Epithelial cell of prostate (primary cell): ENCODE data around the gene ABHD5.

Source experiments
- DNase-seq: peaks from one replicate; pipeline ENCODE4 v3.0.0-alpha.2; 2011; ENCODE audit warnings: low read depth, low spot score
- H3K27ac ChIP-seq: fragments of 450-650 bp; 2 replicates; pipeline ENCODE4 v1.5.1; 2017; ENCODE audit warnings: mild to moderate bottlenecking

The ABHD5 gene

DNA sequence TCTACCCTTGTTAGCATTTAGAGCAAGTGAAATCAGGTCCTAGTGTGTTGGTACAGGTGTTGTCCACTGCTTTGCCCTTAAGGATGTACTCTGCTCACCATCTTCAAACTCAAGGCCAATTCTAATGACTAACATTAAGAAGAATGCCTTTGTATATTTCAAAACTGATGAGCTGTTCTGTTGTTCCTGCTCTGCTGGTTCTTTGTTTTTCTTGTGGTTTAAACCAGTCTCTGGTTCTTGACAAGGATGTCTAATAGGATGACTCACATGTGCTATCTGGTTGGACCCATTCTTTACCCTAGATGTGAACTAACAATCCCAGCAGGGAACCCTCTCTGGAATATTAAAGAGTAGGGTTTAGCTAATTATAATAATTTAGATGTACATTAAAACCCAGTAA, 17.3 kb downstream of the ABHD5 start:
- DNase-seq, result peak; percentile 91
- peak overlapping the region; percentile 56 for H3K27ac ChIP-seq

DNA sequence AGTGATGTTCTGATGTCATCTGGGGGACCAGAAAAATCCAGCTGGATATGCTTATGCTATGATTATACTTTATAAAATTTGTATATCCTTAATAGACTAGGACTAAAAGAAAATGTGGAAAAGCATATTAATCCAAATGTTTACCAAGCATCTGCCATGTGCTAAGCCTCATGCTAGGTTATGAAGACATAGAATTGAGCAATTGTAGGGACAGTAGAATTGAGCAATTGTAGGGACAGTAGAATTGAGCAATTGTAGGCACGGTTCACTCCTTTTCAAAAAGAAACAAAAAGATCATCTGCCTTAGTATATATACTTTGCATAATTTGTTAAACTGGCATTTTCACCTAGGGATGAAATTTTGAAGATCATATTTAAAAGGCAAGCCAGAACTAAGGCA, 18.3 kb downstream of the ABHD5 start:
- DNase-seq, result no peak
- H3K27ac ChIP-seq, result no peak overlapping the region

DNA sequence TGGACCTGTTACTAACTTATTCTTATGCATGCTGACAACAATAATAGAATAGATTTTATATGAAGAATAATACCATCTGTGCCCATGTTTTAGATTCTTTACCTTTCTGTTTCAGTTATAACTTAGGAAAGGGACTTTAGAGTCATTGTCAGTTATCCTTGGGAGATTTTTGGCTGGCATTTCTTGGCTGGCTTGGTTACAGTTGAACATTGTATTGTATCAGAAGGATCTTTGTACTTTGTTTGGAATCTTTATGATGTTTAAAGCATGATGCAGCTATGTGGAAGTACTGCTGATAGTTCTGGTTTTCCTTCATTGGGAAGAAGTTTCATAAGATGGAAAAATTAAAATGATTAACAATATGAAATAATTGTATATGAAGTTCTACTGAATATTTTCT, 19.9 kb downstream of the ABHD5 start:
- no peak overlapping the region for H3K27ac ChIP-seq
- no peak for DNase-seq

DNA sequence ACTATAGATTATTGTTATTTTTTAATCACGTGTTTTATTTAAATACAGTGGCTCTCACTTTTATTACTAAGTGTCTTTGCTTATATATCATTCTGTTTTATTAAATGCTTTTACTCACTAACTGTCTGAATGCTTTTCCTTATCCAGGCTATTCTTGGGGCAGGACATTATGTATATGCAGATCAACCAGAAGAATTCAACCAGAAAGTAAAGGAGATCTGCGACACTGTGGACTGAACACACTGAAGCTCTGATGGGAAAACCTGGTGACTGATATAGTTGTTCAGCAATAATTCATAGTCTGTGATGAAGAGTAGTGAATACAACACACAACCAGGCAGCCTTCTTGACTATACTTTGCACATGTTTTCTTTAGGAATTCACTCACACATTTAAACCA, 27.6 kb downstream of the ABHD5 start:
- H3K27ac ChIP-seq, result no peak overlapping the region
- DNase-seq, result no peak

DNA sequence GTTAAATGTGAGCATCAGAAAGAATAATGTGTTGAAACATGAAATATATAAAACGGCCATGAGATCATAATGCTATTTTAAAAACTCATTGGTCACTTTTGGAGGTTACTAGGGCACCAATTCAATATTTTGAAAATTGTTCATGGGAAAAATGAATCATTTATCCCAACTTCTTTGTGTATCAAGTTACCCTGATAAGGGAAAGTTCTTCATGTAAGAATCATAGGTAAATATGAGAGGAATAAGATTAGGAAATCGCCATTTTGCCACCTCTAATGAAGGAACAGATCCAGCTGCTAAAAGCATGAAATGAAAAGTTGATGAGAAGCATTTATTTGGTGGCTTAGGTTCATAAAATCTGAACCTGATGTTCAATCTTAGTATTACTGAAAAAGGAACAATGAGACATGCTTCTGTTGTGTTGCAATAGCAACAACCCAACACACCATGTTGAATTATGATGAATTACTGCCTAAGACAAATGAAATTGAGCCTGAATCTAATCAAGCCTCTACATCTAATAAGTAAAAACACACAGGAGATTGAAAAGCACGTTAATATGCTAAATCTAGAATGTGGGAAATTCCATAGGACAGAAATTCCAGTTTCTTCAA, 32.5 kb downstream of the ABHD5 start:
- no peak for DNase-seq
- H3K27ac ChIP-seq, result no peak overlapping the region

DNA sequence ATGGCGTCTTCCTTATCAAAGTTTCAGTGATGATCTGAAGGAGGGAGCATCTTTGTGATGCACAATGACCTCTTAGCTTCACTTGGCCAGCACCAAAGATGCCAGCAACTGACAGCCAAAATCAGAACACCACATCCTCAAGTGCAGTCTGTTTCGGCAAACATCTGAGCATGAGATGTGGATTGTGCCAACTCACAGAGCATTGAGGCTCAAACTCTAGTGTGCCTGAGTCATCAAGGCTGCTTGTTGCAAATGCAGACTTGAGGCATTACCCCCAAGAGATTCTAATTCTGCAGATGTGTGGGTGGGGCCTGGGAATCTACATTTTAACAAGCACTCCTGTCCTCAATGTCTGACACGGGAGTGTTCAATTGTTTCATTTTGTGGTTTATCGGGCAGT, 35.8 kb downstream of the ABHD5 start:
- no peak for DNase-seq
- no peak overlapping the region for H3K27ac ChIP-seq

DNA sequence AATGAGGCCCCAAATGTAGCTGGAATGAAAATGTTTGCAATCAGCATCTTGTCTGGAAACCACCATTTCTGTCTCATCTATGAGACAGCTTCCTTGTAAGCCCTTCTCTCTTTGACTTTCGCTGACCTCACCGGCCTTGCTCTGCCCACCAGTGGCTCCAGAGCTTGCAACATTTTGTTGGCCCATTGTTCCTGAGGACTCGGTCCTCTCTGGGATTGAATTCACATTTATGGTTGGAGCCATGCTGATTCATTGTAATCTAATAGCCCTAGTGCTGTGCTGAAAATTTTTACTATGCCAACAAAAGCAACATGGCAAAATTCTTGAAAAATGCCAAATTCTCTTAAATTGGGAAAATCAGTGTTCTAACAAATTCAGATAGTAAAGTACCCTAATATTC, 37.2 kb downstream of the ABHD5 start:
- no peak for DNase-seq
- no peak overlapping the region for H3K27ac ChIP-seq

DNA sequence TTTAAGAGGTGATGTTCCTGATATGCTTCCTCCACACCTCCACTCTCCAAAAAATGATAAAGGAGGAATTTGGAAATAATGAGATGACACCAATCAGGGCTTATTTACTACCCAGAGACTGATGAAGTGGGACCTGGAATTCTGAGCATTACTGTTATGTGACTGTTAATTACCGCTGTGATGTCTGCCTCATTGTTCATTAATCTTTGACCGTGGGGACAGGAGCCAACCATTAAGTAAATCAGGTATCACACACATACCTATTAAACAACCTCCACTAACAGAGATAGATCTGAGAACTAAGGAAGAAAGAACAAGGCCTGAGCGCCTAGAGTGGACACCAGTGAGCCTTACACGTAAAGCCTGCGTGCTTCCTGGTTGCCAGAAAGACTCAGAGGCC, 37.7 kb downstream of the ABHD5 start:
- no peak overlapping the region for H3K27ac ChIP-seq
- DNase-seq, result no peak

DNA sequence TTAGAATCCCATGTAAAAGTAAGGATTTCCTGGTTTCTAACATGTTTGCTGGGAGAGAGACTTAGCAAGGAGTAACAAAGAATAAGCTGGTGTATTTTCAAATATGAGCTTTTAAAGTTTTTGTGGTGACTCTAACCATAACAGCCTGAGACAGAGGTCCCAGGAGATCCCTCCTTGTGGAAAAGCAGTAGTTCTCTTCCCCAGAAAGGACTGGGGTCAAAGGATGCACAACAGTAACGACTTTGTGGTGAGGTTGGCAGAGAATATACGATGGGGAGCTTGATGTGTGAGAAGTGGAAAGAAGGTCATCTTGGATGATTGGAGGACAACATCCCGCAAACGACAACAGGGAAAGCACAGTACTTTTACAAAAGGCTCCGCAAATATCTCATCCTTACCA, 38.2 kb downstream of the ABHD5 start:
- no peak overlapping the region for H3K27ac ChIP-seq
- no peak for DNase-seq

DNA sequence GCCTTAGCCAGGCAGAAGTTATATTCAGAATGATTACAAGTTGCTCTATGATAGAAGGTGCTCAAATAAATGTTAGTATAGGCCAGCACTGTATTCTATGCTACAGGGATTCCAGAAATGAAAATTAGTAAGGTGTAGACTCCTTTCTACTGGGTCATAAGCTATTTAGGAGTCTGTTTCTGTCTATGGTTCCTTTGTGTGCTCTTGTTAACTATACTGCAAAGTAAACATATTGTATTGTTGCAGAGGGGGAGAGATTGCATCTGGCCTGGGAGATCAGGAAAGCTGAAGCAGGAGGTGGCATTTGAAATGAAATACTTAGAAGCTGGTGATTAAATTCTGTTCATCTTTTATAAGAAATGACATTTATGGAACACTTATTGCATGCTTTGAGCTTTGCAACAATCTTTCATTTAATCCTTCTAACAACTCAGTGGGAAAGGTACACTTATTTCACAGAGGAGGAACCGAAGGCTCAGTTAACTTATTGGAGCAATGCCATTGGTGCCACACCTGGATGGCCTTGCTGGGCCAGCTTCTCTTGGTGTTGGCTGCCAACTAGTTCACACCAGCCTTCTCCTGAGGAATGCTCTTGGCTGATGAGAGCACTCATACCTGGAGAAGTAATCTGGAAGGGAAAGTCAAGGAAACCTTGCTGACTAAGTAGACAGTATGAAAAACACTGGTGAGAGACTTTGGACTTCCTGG, 39.1 kb downstream of the ABHD5 start:
- peak overlapping the region; percentile 24 for H3K27ac ChIP-seq
- DNase-seq, result peak; percentile 10

DNA sequence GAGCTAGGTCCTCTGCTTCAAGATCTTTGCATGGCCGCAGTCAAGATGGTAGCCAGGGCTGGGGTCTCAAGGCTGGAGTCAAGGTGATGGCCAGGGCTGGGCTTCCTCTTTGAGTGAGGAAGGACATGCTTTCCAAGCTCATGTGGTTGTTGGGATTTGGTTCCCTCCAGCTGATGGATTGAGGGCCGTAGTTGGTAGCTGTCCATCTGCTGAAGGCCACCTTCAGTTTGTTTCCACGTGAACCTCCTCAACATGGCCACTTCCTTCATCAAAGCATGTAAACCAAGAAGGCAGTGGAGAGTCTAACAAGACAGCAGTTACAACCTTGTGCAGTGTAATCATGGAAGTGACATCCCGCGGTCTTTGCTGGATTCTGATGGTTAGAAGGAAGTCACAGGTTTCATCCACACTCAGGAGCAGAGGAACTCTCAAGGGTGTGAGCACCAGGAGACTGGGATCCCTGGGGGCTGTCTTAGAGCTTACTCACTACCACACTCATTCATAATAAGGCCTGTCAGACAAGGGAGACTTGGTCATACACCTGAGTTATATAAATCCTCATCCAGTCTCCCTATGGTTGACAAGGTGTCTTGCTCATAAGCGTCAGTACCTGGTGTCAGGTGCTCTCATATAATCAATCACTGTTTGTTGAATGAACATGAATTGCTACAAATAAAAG, 42.1 kb downstream of the ABHD5 start:
- DNase-seq, result no peak
- H3K27ac ChIP-seq, result peak overlapping the region; percentile 34

DNA sequence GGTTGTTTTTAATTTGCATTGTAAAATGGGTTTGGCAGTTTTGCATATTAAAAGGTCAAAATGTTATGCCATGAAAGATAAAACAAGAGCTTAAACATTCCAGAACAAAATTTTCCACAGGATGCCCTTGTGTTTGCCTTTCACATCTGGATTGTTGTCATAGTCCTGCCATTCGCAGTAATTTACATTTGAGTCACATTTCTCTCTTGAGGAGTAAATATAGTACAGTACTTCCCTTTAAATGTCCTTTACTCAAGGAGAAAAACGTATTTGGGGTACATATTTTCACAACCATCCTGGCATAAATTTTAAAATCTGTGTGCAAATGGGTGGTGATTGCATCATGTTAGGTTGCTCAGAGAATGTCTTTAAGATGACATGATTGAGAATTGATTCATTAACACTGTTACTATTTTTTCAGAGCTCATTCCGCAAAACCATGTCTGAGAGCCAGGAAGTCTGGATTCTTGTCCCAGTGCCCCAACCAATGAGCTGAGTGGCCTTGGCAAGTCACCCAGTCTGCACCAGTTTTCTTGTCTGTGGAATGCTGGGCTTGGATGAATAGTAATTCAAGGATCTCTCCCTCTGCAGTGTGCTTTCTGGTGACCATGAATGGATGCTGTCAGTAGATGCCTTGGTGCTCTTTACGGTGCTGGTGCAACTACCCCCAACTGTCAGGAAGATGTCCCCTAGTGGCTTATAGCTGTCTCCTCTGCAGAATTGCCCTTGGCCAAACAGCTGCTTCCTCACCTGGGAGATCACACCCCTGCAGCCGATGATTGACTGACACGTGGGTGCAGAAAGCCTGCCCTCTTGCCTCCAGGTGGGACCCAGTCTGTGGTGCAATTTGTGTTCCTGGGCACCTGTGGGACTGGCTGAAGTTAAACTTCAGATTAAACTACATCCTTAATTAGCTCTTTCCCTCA, 43.0 kb downstream of the ABHD5 start:
- H3K27ac ChIP-seq, result peak overlapping the region; percentile 34

DNA sequence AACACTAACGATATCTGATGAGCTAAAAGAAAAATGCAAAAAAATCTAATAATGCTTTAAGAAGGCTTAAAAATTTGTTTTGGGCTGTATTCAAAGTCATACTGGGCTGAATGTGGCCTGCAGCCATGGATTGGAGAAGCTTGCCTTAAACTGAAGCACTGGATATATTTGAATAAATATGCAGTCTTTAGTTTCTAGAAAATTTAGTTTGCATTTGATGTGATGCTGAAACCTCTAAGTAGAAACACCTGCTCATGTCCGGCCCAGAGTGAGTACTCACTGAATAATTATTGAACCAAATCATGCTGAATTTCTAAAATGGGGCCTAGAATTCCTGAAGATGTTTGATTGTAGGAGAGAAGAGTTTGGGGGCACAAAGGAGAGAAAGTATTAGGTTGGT, 43.9 kb downstream of the ABHD5 start:
- no peak for DNase-seq
- no peak overlapping the region for H3K27ac ChIP-seq

More for the DNA sequence above, 43.0 kb downstream of the ABHD5 start:
- DNase-seq, result no peak

DNA sequence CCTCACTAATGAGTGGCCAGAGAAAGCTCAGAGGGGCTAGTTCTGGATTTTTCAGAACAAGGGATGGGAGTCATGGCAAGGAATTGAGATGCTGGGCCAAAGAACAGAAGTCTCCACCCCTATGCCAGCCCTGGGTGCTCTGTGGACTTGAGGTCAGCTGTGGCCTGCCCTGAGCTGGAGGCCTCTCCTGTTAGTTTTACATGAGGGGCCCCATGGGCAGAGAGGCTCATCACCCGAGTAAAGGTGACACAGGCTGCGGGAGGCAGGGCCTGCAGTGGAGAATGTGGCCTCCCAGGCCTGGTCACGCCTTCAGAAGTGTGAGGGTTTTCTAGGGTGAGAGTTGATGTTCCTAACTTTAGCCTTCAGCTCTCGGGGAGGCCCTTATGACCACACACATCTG, 44.9 kb downstream of the ABHD5 start:
- no peak for DNase-seq
- H3K27ac ChIP-seq, result no peak overlapping the region

DNA sequence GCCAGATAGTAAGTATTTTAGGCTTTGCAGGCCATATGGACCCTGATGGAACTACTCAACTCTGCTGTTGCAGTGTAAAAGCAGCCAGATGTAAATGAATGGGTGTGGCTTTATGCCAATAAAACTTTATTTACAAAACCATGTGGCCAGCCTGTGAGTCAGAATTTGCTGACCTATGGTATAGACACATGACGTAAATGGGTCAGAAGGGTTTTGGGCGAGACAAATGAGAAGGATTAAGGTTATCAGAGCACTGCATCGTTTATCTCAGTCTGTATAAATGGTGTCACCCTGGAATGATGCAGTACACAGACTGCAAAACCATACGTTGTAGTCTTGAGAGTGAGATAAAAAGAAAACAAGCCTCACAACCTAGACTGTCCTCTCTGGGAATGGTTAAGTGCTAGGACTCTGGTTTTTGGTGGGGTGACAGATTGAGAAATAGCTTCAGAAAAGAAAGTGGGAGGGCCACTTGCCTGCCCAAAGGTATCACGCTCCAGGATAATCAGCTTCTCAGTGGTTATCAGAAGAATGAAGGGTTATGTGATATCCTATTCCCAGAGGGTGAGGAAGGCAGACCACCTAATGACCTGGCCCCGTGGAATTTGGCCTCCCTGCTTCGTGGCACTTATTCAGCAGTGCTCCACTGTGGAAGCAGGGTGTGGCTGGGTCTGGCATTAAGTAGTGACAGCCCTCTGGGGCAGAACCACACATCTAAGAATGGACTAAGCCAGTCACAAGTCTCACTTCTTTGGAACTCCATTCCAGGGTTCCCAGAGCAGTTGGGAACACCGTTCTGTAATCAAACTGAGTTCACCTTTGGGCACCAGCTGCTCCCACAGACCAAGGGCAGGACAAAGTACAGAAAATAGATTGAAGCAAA, 46.1 kb downstream of the ABHD5 start:
- H3K27ac ChIP-seq, result no peak overlapping the region
- DNase-seq, result no peak

DNA sequence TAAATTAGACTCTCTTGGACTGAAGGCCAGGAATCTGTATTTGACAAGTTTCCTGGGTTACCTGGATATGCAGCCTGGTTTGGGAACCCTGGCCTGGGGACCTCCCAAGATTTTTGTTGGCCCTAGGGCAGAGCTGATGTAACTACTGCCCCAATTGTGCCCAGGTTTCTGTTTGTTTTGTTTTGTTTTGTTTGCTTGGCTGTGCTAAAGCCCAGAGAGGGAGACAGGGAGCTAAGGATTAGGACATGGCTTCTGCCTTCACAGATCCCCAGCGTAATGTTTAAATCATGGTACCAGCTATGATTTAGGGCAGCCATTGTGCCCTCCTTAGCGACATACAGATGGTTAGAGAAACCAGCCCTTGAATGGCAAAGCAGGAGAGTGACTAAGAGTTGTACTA, 47.6 kb downstream of the ABHD5 start:
- no peak for DNase-seq
- no peak overlapping the region for H3K27ac ChIP-seq

DNA sequence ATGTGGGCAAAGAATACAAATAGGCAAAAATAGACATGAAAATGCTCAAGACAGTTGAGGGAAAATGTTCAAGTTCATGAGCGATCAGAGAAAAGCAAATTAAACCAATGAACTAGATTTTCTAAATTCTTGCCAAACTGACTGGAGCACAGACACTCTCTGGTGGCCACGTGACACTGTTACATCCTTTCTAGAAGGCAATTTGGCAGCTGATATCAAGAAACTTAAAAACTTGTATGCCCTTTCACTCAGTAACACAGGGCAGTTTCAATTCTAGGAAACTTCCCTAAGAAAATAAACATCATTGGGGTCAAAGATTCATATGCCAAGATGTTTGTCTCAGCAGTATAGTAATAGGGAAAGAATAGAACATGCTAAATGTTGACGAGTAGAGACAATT, 52.2 kb downstream of the ABHD5 start:
- no peak for DNase-seq
- no peak overlapping the region for H3K27ac ChIP-seq

DNA sequence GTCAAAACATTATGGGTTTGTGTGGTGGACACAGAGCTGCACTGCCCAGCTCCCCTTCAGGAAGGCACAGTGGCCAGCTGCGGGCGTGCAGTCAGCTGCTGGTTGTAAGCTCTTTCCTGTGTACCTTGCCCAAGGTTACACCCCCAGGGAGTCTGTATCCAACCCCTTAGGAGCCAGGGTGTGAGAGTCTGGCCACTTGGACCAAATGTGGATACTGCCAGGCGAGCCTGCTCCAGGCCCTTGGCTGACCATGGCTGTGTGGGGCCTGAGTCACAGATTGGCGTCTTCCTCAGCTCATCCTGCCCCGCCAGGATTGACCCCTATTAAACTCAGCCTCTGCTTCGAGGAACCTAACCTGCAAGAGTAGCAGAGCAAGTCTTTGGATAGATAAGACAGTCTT, 56.9 kb downstream of the ABHD5 start:
- DNase-seq, result no peak
- no peak overlapping the region for H3K27ac ChIP-seq

DNA sequence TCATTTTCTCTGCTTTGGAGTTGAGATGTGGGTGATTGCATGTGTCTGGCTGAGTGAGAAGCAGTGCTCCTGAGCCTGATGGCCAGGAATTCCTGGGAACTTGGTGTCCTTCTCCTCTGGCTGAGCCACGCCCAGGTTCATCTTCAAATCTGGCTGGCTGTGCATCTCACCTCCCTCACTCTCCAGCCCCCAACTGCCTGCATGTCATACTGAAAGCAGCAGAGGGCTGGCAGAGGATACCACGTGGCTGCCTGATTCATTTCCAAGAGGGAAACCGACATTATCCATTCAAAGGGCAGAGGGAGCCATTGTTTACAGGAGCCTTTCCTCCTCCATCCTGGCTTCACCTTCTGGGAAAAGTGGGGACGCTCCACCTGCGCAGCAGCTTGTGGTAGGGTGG, 57.4 kb downstream of the ABHD5 start:
- no peak for DNase-seq
- H3K27ac ChIP-seq, result no peak overlapping the region

DNA sequence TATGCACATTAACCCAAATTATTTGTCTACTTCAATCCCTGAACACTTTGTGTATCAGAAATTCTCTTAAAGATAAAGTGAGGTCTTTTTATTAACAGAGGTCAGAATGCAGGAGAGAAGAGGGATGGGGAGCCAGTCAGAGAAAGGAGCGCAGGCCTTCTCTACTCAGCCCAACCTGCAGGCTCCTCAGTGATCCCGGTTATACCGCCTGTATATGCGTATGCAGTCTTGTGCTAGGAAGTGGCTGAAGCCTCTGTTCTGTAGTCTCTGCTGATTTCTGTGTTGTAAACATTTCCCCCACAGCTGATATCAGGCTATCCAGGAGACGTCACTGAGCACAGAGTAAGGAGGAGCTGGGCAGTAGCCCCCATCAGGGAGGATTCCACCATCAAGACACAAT, 57.9 kb downstream of the ABHD5 start:
- no peak for DNase-seq
- no peak overlapping the region for H3K27ac ChIP-seq
